D721Med (cell line): ENCODE measurements around the gene MYO1H.

Experiments used
- DNase-seq: peaks from one replicate; pipeline ENCODE4 v3.0.0; 2011; ENCODE audit warnings: low spot score; ENCODE audit not compliant: insufficient read length
- FAIRE-seq: peaks from 2 replicates; lab custom pipeline; 2011; peaks lifted over from hg19 to GRCh38; lab: Jason Lieb, UNC
- TF ChIP-seq, protein P1 (sequence below): IDR thresholded peaks from 2 replicates; pipeline ENCODE4 v1.5.1; 2012; ENCODE audit warnings: mild to moderate bottlenecking, control low read depth; ENCODE audit not compliant: insufficient read depth; ENCODE audit errors: missing control alignments

The MYO1H gene

DNA sequence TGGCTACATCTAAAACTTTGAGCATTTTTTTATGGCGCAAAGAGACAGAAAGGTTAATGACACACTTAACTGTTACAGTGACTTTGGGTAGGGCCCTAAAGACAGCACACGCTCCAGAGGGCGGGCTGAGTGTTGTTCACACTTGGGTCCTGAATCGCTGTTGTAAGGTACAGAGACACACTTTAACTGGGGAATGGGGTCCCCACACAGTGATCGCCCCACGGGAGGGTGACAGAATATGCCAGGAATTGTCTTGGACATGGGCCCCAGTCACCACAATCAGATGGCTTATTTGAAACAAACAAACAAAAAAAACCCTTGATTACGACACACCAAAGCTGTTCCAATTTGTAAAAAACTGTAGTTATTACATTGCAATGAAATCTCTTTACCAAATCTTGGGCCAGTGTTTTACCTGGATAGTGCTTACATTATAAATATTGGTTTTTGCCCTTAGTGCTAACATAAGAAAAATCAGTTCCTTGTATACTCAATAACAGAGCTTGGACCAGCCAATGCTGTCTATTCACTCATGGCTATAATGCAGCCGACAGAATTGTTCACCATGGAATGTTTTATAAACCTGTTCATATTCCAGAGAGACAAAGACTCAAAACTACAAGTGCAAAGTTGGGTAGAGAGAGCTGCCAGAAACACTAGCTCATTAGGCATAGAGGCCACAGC is 101.1 kb downstream of the MYO1H start:
- FAIRE-seq (no peak), DNase-seq (no peak)
- TF ChIP-seq, protein P1, sequence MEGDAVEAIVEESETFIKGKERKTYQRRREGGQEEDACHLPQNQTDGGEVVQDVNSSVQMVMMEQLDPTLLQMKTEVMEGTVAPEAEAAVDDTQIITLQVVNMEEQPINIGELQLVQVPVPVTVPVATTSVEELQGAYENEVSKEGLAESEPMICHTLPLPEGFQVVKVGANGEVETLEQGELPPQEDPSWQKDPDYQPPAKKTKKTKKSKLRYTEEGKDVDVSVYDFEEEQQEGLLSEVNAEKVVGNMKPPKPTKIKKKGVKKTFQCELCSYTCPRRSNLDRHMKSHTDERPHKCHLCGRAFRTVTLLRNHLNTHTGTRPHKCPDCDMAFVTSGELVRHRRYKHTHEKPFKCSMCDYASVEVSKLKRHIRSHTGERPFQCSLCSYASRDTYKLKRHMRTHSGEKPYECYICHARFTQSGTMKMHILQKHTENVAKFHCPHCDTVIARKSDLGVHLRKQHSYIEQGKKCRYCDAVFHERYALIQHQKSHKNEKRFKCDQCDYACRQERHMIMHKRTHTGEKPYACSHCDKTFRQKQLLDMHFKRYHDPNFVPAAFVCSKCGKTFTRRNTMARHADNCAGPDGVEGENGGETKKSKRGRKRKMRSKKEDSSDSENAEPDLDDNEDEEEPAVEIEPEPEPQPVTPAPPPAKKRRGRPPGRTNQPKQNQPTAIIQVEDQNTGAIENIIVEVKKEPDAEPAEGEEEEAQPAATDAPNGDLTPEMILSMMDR, result no peak

DNA sequence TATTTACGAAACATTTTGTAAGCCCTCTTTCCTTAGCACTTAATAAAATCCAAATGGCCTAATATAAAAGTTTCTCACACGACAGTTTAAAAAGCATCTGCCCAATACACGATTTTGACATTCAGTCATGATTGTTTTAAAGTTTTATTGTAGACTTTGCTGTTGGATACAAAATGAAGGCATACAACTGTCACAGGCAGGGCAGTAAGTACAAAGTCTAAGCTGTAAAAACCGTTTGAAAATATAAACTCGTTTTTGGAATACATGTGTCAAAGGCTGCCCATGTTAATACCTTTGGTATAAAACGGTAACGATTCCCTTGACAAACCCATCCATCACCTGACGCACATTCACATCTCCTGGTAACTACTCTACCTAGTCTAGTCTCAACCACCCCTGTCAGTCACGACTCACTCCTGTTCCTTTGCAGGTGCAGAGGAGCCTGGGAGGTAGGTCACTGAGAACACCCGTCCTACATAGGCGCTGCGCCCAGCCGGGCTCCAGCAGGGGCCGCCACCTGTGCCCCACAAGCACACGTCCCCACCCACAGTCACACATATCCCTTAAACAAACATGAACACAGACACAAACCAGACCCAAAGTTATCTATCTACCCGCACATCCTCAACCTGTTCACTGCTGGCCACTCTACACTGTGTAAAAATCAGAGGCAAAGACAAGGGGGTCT is 102.3 kb downstream of the MYO1H start:
- TF ChIP-seq, protein P1, result no peak
- DNase-seq (no peak), FAIRE-seq (no peak)

DNA sequence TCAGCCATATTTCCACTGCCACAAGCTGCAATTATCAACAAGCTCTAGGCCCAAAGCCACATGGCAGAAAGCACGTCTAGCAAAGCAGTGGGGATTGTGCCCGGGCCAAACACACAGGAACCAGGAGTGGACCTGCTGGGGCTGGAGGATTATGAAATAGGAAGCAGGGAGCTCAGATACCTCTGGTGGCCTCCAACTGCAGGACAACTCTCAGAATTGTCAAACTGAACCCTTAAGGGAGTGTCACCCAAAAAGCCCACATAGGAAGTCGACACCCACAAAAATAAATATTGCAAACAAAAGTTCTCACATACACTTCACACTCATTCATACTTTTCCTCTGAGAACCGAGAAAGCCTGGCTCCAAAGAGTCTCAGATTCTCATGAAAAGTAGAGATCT is 103.3 kb downstream of the MYO1H start:
- TF ChIP-seq, protein P1, result no peak
- DNase-seq (no peak), FAIRE-seq (no peak)

DNA sequence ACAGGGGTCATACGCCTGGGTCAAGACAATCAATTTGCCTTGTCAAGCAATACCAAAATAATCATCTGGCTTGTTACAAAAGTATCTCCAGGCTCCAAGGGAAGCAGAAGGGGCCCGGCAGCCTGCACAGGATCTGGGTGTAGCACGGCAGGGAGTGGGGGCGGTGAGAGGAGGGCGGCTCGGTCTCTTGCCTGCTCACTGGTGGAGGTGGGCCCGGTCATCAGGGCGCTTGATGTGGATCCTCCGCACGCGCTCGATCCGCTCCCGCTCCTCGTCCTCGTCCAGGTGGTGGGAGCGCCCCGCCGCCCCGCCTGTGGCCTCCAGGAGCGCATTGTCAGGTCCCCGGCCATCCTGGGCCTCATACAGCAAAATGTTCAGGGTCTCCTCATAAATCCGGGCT is 103.7 kb downstream of the MYO1H start:
- TF ChIP-seq, protein P1, result no peak
- FAIRE-seq (no peak), DNase-seq (no peak)

DNA sequence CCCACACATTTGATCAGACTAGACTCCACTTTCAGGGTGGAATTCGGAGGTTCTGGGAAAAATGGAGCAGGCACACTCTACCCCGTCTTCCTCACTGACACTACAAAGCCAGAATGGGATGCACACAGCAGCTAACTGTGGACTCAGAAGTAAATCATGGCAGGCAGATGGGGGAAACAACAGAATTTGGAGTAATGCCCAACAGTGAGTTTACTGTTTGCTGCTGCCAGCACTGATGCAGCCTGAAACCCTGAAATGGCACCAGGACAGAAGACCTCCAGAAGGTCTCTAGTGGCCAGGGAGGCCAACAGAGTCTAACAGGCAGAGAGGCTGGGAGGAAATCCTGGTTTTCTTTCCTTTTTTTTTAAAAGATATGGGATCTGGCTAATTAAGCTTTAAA is 104.8 kb downstream of the MYO1H start:
- FAIRE-seq, result no peak
- TF ChIP-seq, protein P1, result no peak
- DNase-seq, result no peak

DNA sequence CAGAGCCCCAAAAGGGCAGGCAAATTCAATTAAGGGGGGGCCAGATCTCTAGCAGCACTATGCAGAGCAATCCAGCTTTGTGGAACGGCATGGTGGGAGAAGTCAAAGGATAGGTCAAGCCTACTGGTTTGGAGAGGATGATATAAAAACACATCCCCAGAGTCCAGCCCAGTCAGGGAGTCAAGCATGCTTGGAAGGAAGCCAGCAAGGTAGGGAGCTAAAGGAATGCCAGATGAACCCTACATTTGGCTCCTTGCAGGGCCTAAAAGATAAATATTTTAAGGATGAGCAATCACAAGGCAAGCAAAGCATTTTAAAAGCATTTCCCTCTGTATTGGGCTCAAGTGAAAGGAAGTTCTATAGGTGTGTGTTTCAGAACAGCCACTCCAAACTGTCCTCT is 108.0 kb downstream of the MYO1H start:
- TF ChIP-seq, protein P1, result no peak
- DNase-seq, result no peak
- FAIRE-seq, result no peak

DNA sequence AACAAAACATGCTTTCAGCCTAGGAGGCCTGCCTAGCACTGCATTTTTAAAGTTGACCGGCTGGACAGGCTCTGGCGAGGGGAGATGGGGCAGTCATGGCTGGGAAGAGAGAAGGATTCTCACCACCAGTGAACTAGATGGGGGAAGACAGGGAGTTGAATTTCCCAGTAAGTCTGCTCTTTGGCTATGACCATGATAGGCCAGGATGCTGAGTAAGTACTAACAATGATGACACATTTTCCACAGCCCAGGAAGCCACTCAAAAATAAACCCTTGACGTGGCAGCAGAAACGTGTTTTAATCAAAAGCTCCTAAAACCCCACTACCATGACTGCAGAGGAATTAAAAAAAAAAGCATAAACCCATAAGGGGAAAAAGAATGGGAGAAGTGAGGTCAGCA is 110.4 kb downstream of the MYO1H start:
- no peak for FAIRE-seq
- DNase-seq, result no peak
- TF ChIP-seq, protein P1, result no peak
